ENCODE data around the gene SERPINH1.
A peak's percentile ranks its signal among the peaks of the same experiment; 100 is the strongest.
"Not testable (repeated sequence)": the region's sequence is repeated elsewhere in the genome, so short reads cannot be mapped to it uniquely, and the experiment has no call there.

SERPINH1 gene

GRCh38 chr11:75578977-75579376 lies 16.9 kb downstream of the SERPINH1 start:
- no peak for DNase-seq

GRCh38 chr11:75579841-75580240 lies 17.8 kb downstream of the SERPINH1 start:
- DNase-seq, result no peak

- DNase-seq, result no peak
These were observed 20.4 kb downstream of the SERPINH1 start for GRCh38 chr11:75582506-75582894.

GRCh38 chr11:75582895-75583717 lies 21.1 kb downstream of the SERPINH1 start:
- DNase-seq, result peak; percentile 50

GRCh38 chr11:75583718-75584658 lies 21.9 kb downstream of the SERPINH1 start:
- DNase-seq, result no peak

- DNase-seq, result not testable (repeated sequence)
These were observed 22.7 kb downstream of the SERPINH1 start for GRCh38 chr11:75584659-75585292.

GRCh38 chr11:75585293-75585670 lies 23.2 kb downstream of the SERPINH1 start:
- no peak for DNase-seq

- no peak for DNase-seq
These were observed 24.3 kb downstream of the SERPINH1 start for GRCh38 chr11:75586395-75586794.

- no peak for DNase-seq
These were observed 26.0 kb downstream of the SERPINH1 start for GRCh38 chr11:75588051-75588481.

GRCh38 chr11:75589051-75589450 lies 27.0 kb downstream of the SERPINH1 start:
- DNase-seq, result no peak

- no peak for DNase-seq
These were observed 27.9 kb downstream of the SERPINH1 start for GRCh38 chr11:75589933-75590332.

- no peak for DNase-seq
These were observed 29.3 kb downstream of the SERPINH1 start for GRCh38 chr11:75591371-75591770.

GRCh38 chr11:75591966-75592365 lies 29.9 kb downstream of the SERPINH1 start:
- no peak for DNase-seq

GRCh38 chr11:75592715-75593114 lies 30.7 kb downstream of the SERPINH1 start:
- DNase-seq, result no peak

GRCh38 chr11:75593286-75593915 lies 31.3 kb downstream of the SERPINH1 start:
- no peak for DNase-seq

GRCh38 chr11:75594211-75594610 lies 32.2 kb downstream of the SERPINH1 start:
- DNase-seq, result no peak

GRCh38 chr11:75595429-75595828 lies 33.4 kb downstream of the SERPINH1 start:
- no peak for DNase-seq

GRCh38 chr11:75596914-75597313 lies 34.9 kb downstream of the SERPINH1 start:
- DNase-seq, result no peak

GRCh38 chr11:75597636-75598035 lies 35.6 kb downstream of the SERPINH1 start:
- DNase-seq, result peak; percentile 33

GRCh38 chr11:75598264-75598663 lies 36.2 kb downstream of the SERPINH1 start:
- DNase-seq, result no peak

GRCh38 chr11:75598900-75599299 lies 36.8 kb downstream of the SERPINH1 start:
- no peak for DNase-seq

- DNase-seq, result no peak
These were observed 38.3 kb downstream of the SERPINH1 start for GRCh38 chr11:75600356-75600755.

GRCh38 chr11:75601494-75601893 lies 39.4 kb downstream of the SERPINH1 start:
- DNase-seq, result no peak

Data from stimulated activated CD8-positive, alpha-beta memory T cell treated with anti-CD3 and anti-CD28 coated beads, Interleukin-4, amount 100 ng/mL, for 48 hours (primary cell).